Measurements from ENCODE around the gene RPL22.

RPL22 gene

DNA sequence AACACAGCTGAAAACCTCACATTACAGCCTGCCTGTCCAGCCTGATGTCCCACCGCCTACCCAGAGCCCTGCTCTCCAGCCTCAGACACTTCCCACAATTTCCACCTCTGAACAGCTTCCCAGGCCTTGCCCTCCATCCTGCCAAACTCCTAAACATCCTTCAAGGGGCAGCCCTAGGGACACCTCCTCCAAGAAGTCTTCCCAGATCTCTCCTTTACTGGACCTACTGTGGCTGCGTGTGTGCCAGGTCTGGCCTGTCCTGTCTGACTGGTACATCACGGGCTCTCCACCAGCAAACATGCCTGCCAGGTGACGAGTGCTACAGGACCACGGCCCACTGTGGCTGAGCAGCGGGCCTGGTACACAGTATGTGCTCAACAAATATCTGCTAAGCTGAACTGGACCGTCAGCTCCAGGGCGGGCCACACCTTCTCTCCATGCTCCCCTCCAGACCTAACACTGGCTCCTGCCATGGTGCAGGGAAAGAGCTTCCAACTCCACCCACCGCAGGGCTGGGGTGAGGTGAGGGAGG is 48.0 kb downstream of the RPL22 start:
- DNase-seq: no peak

DNA sequence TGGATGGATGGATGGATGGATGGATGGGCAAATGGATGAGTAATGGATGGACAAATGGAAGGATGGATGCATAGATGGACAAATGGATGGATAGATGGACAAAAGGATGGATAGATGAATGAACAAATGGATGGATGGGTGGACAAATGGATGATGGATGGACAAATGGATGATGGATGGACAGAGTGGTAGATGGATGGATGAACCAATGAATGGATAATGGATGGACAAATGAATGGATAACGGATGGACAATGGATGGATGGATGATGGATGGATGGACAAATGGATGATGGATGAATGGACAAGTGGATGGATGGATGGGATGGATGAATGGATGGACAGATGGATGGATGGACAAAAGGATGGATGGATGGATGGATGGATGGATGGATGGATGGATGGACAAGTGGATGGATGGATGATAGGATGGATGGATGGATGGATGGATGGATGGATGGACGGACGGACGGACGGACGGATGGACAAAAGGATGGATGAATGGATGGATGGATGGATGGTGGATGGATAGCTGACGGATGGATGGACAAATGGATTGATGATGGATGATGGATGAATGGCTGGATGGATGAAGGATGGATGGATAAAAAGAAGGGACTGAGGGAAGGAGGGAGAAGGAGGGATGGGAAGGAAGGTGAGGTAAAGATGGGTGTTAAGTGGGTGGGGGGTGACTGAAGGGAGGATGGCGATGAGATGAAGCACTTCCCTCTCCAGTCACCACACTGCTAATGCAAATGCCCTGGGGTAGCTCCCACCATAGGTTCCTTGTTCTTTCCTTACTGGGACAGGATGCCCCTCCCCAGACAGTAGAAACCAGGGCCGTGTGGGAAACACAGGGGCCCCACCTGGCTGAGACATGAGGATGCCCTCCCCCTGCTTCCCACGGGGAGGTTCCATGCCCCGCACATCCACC is 49.1 kb downstream of the RPL22 start:
- no peak for DNase-seq

DNA sequence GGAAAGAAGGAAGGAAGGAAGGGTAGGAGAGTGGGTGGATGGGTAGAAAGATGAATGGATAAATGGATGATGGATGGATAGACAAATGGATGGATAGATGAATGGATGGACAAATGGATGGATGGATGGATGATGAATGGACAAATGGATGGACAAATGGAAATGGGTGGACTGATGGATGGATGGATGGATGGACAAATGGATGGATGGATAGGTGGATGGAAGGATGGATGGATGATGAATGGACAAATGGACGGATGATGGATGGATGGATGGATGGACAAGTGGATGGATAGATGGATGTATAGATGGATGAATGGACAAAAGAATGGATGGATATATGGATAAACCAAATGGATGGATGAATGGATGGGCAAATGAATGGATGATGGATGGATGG is 49.8 kb downstream of the RPL22 start:
- no peak for DNase-seq

DNA sequence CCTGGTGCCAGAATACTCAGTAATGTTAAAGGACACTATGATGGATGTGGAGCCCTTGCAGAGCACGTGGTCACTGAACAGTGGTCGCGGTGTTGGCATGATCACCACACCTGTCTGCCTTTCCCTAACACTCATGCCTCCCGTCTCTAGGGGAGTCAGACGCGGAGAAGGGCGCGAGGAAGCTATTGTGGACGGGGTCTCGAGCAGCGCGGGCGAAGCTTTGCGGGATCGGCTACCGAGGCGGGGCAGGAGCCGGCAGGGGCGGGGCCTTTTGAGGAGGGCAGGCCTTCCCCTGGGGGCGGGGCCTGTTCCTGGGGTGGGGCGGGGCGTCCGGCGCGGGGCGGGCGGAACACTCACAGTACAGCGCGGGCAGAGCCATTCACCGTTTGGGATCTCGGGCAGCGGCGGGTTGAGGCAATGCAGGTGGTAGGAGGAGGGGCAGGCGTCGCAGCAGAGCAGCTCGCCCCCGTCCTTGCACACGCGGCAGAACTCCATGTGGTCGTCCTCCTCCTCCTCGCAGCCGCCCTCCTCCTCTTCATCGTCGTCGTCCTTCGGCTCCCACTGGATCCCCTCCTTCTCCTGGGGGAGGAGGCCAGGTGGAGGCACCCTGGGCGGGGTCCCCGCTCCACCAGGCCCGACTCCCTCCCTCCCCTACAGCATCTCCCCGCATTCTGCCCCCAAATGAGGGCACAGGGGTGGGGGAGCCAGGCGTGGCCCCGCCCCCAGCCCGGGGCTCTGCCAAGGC is 50.7 kb downstream of the RPL22 start:
- peak; percentile 12 to 68 for DNase-seq

DNA sequence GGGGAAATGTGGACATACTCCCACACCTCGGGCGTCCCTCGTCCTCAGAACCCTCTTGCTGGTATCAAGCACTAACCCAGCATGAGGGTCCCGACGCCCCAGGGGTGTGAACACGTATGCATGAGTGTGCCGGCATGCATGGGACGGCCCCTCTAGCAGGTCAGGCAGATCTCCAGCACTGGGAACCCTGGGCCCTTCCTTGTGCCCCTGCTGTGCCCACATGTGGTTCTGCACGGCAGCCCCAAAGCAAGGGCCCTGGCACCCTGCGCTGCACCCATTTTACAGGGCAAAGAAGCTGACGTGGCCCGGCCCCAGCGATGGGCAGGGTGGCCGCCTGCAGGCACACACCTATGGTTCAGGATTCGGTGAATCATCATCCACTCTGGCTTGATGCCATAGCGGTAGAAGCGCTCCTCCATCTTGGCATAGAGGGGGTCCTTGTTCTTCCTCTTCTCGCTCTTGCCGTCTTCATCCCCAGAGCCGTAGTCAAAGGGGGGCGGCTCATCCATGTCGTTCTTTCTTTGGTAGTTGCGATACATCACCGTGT is 53.5 kb downstream of the RPL22 start:
- DNase-seq: no peak

DNA sequence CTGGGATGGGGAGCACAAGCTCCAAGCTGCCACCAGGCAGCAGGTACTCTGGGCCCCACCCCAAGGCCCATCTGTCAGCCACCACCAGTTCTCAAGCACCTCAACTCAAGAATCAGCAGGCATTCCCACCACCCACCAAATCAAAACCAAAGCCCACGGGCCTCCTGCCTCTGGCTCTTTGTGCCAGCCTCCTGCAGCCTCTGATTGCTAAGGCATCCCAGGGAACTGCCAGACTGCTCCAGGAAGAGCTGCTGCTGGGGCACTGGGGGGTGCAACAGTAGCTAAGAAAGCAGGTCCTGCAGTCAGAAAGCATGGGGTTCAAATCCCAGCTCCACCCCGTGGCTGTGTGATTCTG is 54.0 kb downstream of the RPL22 start:
- no peak for DNase-seq

DNA sequence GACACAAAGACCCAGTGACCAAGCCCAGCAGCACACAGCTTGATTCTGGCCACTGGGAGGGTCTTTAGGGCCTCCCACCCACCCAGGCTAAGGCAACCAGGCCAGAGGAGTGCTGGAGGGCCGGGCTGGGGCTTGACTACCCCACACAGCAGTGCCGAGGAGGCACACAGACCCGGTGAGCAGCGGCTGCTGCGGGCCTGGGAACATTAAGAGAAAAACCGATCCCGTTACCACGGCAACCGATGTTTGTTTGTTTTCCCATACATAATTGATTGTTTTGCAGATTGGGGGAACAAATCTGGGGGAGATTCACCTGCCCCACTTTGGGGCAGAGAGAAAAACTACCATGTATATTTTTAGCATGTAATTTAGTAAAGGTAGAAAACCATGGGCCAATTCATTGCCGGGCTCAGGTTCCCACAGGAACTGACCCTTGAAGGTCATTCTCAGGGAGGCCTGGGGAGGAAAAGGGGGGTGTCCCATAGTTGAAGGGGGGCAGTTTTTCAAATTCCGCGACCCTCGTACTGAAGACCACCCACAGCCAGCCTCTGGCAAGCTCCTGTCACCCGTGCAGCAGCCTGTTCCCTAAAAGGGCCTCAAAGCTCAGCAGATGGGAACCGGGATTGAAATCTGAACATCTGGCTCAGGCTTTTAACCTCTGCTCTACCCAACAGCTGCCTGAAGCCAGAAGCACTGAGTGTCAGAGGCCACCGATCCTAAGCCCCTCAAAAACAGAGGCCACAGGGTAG is 54.6 kb downstream of the RPL22 start:
- no peak for DNase-seq

DNA sequence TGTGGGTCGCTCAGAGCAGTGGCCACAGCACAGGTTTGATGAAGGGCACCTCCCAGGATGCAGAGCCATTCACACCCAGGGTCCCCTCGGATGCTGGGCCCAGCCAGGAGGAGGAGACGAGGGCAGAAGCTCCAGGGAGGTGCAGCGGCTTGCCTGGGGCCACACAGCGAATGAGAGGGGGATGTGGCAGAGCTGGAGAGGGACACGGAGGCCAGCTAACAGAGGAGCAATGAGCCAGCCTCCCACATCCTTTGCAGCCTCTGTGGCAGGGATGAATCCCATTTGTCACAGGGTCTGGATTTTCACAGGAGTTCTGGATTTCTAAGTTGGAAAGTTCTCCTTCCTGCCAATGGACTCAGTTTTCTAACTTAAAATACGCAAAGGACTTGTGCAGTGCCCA is 55.2 kb downstream of the RPL22 start:
- no peak for DNase-seq

DNA sequence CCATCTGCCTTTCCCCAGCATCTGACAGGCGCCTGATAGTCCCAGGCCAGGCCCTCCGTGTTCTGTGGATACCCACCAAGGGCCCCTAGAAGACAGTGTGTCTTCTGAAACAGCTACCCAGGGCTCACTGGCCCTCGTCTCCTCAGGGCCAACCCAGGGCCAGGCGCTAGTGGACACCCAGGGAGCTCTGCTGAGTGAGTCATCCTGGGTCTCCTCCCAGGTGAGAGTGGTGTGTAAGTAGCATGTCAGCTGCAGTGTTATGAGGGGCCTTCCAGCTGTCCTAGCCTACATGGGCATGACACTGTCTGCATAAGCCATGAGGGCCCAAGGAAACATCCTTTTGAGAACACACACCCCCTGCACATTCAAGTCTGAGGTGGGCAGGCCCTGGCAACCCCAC is 56.0 kb downstream of the RPL22 start:
- DNase-seq: no peak

DNA sequence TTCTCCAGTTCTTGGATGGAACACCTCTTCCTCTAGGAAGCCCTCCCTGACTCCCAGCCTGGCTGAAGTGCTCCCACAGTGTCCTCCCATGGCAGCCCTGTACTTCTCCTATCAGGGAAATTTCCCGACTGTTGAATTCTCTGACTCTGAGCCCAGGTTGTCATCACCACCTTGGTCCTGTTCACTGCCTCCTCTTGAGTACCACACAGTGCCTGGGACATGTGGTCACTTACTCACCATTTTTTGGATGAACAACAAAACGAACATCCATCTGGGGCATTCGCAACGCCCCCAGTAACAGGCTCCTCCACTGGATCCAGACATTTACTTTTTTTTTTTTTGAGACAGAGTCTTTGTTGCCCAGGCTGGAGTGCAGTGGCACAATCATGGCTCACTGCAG is 56.7 kb downstream of the RPL22 start:
- no peak for DNase-seq

DNA sequence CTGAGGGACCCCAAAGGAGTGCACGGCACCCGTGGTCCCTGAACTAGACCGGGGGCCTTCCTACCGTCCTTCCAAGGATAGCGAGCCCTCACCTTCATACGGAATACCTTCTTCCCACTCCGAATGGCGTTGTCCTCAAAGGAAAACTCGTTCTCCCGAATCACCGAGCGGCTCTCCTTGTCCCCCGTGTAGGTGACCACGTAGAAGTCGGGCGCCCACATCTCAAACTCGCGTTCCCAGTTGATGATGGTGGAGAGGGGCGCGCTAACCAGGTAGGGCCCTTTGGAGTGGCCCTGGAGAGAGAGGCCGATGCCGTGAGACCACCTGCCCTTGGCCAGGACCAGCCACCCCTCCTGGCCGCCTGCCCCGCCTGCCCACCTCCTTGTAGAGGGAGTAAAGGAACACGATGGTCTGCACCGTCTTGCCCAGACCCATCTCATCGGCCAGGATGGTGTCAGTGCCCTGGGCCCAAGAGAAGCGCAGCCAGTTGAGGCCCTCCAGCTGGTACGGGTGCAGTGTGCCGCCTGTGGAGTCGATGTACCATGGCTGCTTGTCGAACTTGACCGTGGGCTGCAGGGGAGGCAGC is 57.3 kb downstream of the RPL22 start:
- no peak for DNase-seq

DNA sequence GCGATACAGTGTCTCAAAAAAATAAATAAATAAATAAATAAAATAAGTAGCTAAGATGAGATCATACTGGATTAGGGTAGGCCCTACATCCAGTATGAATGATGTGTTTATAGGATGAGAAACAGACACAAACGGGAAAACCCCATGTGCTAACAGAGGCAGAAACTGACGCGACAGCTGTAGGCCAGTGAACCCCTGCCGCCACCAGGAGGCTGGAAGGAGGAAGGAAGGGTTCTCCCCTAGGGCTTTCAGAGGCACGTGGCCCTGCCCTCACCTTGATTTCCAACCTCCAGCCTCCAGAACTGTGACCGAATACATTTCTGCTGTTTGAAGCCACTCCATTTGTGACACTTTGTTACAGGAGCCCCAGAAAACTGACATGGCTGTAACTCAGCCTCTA is 57.8 kb downstream of the RPL22 start:
- peak; percentile 35 to 58 for DNase-seq

DNA sequence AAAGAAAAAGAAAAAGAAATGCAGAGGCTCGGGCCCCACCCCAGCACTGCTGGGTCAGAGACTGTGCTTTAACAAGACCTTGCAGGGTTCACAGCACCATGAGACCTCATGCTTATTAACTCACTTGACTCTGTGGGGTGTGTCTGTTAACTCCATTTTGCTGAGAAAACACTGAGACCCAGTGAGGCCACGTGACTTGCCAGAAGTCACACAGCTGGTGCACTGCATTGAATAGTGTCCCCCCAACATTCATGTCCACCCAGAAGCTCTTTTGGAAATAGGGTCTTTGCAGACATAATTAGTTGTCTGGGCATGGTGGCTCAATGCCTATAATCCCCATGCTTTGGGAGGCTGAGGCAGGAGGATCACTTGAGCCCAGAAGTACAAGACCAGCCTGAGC is 59.0 kb downstream of the RPL22 start:
- DNase-seq: no peak

DNA sequence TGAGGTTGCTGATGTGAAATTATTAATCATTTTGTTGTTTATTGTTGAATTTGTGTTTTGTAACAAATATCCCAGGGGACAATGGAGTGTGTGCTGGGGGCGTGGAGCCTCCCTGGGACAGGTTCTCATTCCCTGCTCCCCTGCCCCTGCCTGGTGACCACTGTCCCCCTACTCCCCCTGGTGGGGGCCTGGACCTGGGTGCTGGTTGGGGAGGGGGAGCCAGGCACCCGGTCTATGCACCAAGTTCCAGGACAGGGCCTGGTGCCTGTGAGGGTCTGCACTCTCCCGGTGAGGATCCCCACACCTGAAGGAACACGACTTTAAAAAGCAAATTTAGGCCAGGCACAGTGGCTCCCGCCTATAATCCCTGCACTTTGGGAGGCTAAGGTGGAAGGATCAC is 61.6 kb downstream of the RPL22 start:
- no peak for DNase-seq

DNA sequence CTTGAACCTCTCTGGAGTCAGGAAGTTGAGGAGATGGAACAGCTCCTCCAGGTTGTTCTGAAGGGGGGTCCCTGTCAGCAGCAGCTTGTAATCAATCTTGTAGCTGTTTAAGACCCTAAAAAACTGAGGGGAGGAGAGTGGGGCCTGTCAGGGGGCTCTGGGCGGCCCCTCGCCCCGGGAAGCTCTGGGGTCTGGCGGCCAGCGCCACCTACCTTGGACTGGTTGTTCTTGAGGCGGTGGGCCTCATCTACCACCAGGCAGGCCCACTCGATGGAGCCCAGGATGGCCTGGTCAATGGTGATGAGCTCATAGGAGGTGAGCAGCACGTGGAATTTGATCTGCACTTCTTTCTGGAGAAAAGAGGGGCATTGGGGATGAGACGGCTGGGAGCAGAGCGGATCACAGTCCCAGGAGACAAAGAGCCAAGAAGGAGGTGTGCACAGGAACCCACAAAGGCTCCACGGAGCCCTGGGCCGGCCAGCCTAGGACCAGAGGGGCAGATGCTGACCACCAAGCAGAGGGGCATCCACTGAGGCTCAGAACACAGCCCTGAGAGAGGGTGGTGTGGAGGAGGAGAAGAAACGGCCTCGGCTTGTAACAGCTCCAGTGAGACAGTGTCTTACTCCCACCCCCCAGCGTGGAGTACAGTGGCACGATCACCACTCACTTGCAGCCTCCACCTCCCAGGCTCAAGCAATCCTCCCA is 62.7 kb downstream of the RPL22 start:
- no peak for DNase-seq

All from inflammatory macrophage treated with lipopolysaccharide for 1 hour (primary cell).